ENCODE results near the gene DGAT2L6. TPM values are rescaled to one million over a fixed set of nuclear protein-coding genes. Genes with fewer than 3 reads are reported as not detected.

The DGAT2L6 gene
- total RNA-seq, 1 donor from 2014 or later: not detected

DNA sequence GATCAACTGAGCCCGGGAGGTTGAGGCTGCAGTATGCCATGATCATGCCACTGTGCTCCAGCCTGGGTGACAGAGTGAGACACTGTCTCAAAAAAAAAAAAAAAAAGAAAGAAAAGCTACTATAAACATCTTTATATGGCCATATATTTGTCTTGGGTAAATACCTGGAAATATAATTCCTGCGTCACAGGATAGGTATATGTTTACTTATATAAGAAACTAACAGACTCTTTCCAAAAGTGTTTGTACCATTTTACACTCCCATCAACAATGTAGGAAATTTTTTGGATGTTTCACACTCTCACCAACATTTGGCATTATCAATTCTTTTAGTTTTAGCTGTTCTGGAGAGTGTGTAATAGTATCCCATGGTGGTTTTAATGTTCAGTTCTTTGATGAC lies 70.0 kb downstream of the DGAT2L6 start:
- FAIRE-seq (peak; percentile 66), DNase-seq (ENCODE audit: low read depth) (no peak)
- Mint-ChIP-seq H3K27me3 (ENCODE audit: low read depth, unreplicated experiment) (no peaks in the 10 kb centered on the region), H3K4me1 (ENCODE audit: low read depth, unreplicated experiment) (no peaks in the 10 kb centered on the region), H3K4me3 (ENCODE audit: unreplicated experiment) (no peak overlapping the region), H3K36me3 (ENCODE audit: low read depth, unreplicated experiment) (no peaks in the 10 kb centered on the region), H3K27ac (ENCODE audit: unreplicated experiment) (no peak overlapping the region), H3K9me3 (ENCODE audit: unreplicated experiment) (no peaks in the 10 kb centered on the region)
- Histone ChIP-seq H3K4me1 (ENCODE audit: insufficient read depth, low read length) (no peaks in the 10 kb centered on the region), H3K36me3 (ENCODE audit: insufficient read depth, low read length) (no peaks in the 10 kb centered on the region), H3K27ac (ENCODE audit: low read depth, low read length) (no peak overlapping the region), H3K9ac (ENCODE audit: low read length) (no peak overlapping the region), H3K9me3 (ENCODE audit: insufficient read depth, low read depth, low read length) (no peaks in the 10 kb centered on the region), H3K4me2 (ENCODE audit: low read length) (no peak overlapping the region), H3K27me3 (ENCODE audit: insufficient read depth, low read length) (no peaks in the 10 kb centered on the region), H3K79me2 (ENCODE audit: insufficient read depth, low read length) (no peaks in the 10 kb centered on the region), H3K4me3 (ENCODE audit: insufficient read depth, low read depth, low read length) (no peak overlapping the region), H2AFZ (ENCODE audit: low read depth, low read length) (no peak overlapping the region), H4K20me1 (ENCODE audit: insufficient read depth, low read length) (no peaks in the 10 kb centered on the region)
- no peak for TF ChIP-seq EZH2 (IDR thresholded peaks at IDR 0.05; ENCODE audit: insufficient read depth, low read length)
- TF ChIP-seq, protein P1, sequence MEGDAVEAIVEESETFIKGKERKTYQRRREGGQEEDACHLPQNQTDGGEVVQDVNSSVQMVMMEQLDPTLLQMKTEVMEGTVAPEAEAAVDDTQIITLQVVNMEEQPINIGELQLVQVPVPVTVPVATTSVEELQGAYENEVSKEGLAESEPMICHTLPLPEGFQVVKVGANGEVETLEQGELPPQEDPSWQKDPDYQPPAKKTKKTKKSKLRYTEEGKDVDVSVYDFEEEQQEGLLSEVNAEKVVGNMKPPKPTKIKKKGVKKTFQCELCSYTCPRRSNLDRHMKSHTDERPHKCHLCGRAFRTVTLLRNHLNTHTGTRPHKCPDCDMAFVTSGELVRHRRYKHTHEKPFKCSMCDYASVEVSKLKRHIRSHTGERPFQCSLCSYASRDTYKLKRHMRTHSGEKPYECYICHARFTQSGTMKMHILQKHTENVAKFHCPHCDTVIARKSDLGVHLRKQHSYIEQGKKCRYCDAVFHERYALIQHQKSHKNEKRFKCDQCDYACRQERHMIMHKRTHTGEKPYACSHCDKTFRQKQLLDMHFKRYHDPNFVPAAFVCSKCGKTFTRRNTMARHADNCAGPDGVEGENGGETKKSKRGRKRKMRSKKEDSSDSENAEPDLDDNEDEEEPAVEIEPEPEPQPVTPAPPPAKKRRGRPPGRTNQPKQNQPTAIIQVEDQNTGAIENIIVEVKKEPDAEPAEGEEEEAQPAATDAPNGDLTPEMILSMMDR (IDR thresholded peaks at IDR 0.05; ENCODE audit: insufficient read depth, low read depth, low read length): no peak

DNA sequence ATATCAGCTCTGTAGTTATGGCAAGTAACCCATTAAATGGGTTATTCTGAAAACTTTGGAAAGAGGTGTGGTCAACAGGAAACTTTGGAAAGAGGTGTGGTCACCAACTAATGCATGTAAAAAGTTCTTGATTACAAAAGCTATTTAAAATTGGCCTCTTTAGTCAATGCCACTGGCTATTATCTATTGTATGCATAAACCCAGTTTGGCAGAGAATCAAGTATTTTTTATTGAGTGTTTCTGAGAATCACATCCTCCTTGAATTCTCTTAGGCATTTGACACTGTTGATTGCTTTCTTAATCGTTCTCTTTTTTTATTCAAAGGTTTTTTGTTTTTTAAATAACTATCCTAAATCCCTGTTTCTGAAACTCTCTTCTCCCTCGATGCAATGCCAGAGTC lies 75.2 kb downstream of the DGAT2L6 start:
- Histone ChIP-seq H4K20me1 (ENCODE audit: insufficient read depth, low read length) (no peaks in the 10 kb centered on the region), H3K4me1 (ENCODE audit: insufficient read depth, low read length) (no peaks in the 10 kb centered on the region), H2AFZ (ENCODE audit: low read depth, low read length) (no peak overlapping the region), H3K4me3 (ENCODE audit: insufficient read depth, low read depth, low read length) (no peak overlapping the region), H3K4me2 (ENCODE audit: low read length) (no peak overlapping the region), H3K27me3 (ENCODE audit: insufficient read depth, low read length) (no peaks in the 10 kb centered on the region), H3K9ac (ENCODE audit: low read length) (no peak overlapping the region), H3K9me3 (ENCODE audit: insufficient read depth, low read depth, low read length) (no peaks in the 10 kb centered on the region), H3K79me2 (ENCODE audit: insufficient read depth, low read length) (no peaks in the 10 kb centered on the region), H3K36me3 (ENCODE audit: insufficient read depth, low read length) (no peaks in the 10 kb centered on the region), H3K27ac (ENCODE audit: low read depth, low read length) (no peak overlapping the region)
- Mint-ChIP-seq H3K27ac (ENCODE audit: unreplicated experiment) (no peak overlapping the region), H3K4me1 (ENCODE audit: low read depth, unreplicated experiment) (peaks cover 19% of the 10 kb centered on the region), H3K9me3 (ENCODE audit: unreplicated experiment) (no peaks in the 10 kb centered on the region), H3K36me3 (ENCODE audit: low read depth, unreplicated experiment) (no peaks in the 10 kb centered on the region), H3K4me3 (ENCODE audit: unreplicated experiment) (no peak overlapping the region), H3K27me3 (ENCODE audit: low read depth, unreplicated experiment) (no peaks in the 10 kb centered on the region)
- TF ChIP-seq, protein P1 (IDR thresholded peaks at IDR 0.05; ENCODE audit: insufficient read depth, low read depth, low read length): no peak
- TF ChIP-seq EZH2 (IDR thresholded peaks at IDR 0.05; ENCODE audit: insufficient read depth, low read length): no peak
- FAIRE-seq: peak; percentile 34
- DNase-seq (ENCODE audit: low read depth): no peak

DNA sequence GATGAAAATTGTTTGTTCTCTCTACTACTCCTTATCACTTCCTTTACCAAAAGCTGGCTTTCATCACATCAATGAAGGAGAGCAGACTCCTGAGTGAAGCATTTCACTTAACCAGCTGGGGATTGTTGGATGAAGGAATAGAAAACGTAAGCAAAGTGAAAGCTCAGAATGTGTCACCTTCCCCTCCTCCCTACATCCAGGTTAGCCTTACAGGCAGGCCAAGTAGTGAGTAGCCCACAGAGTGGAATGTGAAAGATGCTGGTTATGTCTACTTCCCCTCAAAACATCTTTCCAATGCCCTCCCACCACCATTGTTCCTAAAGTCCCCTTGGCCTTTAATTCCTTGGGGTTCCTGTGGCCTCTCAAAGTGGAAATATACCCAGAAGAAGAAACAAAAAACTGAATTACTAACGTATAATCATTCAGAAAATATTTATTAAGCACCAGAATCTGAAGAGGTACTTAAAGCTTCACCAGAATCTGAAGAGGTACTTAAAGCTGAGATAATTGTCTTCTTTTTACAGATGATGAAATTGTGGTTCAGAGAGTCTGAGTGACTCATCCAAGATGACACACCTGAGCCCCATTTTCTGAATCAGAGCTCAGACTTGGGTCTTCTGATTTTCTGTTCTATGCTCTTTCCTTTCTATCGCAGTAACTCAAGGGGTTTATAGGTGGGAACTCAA lies 76.2 kb downstream of the DGAT2L6 start:
- Histone ChIP-seq H3K79me2 (ENCODE audit: insufficient read depth, low read length) (no peaks in the 10 kb centered on the region), H3K4me1 (ENCODE audit: insufficient read depth, low read length) (no peaks in the 10 kb centered on the region), H3K9me3 (ENCODE audit: insufficient read depth, low read depth, low read length) (no peaks in the 10 kb centered on the region), H2AFZ (ENCODE audit: low read depth, low read length) (no peak overlapping the region), H3K27me3 (ENCODE audit: insufficient read depth, low read length) (no peaks in the 10 kb centered on the region), H3K4me3 (ENCODE audit: insufficient read depth, low read depth, low read length) (no peak overlapping the region), H3K36me3 (ENCODE audit: insufficient read depth, low read length) (no peaks in the 10 kb centered on the region), H4K20me1 (ENCODE audit: insufficient read depth, low read length) (no peaks in the 10 kb centered on the region), H3K27ac (ENCODE audit: low read depth, low read length) (no peak overlapping the region), H3K4me2 (ENCODE audit: low read length) (no peak overlapping the region), H3K9ac (ENCODE audit: low read length) (no peak overlapping the region)
- DNase-seq (ENCODE audit: low read depth) (peak; percentile 34), FAIRE-seq (peak; percentile 81)
- H3K27ac Mint-ChIP-seq (ENCODE audit: unreplicated experiment): peak overlapping the region; percentile 85
- H3K27me3 Mint-ChIP-seq (ENCODE audit: low read depth, unreplicated experiment): no peaks in the 10 kb centered on the region
- TF ChIP-seq EZH2 (IDR thresholded peaks at IDR 0.05; ENCODE audit: insufficient read depth, low read length): no peak
- TF ChIP-seq, protein P1 (IDR thresholded peaks at IDR 0.05; ENCODE audit: insufficient read depth, low read depth, low read length): no peak
- peaks cover 19% of the 10 kb centered on the region for H3K4me1 Mint-ChIP-seq (ENCODE audit: low read depth, unreplicated experiment)
- no peak overlapping the region for H3K4me3 Mint-ChIP-seq (ENCODE audit: unreplicated experiment)
- no peaks in the 10 kb centered on the region for H3K36me3 Mint-ChIP-seq (ENCODE audit: low read depth, unreplicated experiment)
- H3K9me3 Mint-ChIP-seq (ENCODE audit: unreplicated experiment): no peaks in the 10 kb centered on the region

Measured in astrocyte (in vitro differentiated cells and primary cell).